HG03097 (cell line): ENCODE data around the gene PLS1.

ENCODE experiments used
- ATAC-seq: cut with Tn5 transposase; IDR thresholded peaks from one replicate; pipeline ENCODE4 v1.9.1; 2021; ENCODE audit not compliant: unreplicated experiment, low FRiP score

The PLS1 gene

DNA sequence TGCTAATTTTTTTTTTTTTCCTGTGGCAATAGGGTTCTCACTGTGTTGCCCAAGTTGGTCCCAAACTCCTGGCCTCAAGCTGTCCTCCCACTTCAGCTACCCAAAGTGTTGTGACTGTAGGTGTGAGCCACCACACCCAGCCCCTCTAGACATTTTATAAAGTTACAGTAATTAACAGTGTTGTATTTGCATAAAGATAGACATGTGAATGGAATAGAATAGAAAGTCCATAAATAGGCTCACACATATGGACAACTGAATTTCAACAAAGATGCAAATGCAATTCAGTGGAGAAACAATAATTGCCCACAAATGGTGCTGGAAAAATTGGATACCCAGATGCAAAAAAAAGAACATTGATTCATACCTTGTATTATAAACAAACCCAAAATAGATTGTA is 39.9 kb downstream of the PLS1 start:
- ATAC-seq: no peak

DNA sequence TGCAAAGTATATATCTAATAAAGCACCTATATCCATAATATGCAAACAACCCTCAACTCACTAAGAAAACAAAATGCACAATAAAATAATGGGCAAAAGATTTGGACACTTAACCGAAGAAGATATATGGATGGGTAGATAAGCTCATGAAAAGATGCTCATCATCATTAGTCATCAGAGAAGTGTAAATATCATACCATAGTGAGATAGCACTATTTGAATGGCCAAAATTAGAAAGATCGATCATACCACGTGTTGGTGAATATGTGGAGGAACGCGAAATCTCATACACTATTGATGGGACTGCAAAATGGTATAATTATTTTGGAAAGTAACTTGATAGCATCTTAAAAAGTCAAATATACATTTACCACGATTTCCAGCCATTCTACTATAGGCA is 40.5 kb downstream of the PLS1 start:
- no peak for ATAC-seq

DNA sequence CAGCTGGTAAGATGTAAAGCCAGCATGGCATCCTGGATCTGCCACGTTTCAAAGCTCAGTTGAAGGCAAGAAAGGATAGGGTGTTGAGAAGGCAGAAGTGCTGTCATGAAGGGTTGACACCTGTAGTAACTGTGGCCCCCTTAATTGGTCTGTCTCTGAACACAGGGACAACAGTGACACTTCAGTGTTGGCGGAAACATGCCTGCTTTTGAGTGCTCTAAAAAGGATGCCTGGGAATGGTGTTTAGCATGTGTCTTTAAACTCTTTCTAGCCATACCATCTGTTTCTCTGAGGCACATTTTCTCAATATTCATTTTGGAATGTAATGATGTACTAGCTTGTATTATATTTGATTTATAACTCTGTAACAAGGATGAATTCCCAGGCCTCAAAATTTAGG is 42.1 kb downstream of the PLS1 start:
- no peak for ATAC-seq

DNA sequence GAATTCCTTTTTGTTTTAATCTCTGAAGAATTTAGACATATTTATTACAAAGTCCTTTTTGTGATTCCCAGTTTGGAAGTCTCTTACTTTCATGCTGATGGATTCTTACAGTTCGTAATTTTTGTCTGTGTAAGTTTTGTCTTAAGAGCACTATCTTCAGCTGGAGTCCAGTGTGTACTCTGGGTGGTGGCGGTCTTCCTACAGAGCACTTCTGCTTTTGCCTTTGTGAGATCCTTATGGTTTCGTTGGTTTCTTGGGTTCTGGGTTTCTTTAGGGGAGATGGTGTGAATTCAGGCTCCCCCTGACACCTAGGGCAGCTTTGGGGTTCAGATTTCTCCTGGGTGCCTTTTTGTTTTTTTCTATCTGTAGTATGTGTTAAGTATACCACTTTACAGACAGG is 45.3 kb downstream of the PLS1 start:
- ATAC-seq: no peak

DNA sequence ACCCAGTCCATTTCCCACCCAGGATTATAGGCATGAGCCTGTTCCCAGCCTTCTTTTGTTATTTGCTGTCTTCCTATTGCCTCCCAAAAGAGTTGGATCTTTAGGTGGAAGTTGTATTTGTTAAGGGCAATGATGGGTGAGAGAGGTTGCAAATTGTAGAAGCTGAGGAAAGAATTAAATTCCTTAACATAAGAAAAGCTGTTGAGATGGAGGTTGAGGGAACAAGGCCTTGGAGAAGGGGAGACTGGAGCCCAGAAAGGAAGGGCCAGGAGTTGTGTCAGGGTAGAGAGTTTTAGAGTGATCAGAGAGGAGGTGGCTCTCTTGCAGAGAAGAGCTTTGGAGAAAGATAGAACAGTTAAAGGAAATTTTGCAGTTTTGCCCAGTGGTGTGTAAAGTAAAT is 46.8 kb downstream of the PLS1 start:
- ATAC-seq: no peak

DNA sequence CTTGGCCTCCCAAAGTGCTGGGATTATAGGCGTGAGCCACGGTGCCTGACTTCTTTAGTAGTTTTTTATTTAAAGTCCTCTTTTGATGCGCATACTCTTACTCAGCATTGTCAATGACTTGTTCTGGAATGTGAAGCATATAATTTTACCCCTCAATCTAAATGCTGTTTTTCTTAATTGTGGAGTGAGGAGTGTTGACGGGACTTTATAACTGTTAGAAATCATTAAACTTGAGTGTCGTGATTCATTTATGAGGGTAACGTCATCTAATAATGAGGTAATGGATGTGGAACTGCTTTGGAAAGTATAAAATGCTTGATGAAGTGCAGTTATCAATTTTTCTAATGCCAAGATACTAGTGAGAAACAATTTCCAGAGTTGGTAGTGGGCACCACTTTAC is 48.3 kb downstream of the PLS1 start:
- ATAC-seq: no peak

DNA sequence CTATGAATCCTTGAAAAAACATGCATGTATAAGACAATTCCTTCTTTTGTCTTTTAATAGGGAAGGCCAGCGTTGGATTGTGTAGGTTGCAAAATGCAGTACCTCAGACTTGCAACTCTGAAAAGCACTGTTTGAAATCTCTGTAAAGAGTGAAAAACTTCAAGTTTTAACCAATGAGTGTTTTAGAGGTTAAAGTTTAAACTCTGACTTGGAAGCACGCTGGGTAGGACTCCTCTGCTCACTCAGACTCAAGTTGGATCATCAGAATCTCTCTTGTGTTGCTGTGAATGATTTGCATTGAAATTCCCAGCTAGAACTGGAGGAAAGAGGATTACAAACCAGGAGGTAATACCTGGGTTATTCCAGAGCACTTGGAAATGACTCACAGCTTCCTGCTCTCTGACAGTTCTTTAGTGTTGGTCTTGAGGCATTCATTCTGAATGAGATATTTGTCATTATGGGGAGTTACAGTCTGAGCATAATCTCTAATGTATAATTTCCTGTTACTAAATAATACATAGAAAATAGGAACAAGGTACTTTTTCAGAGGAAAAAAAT is 49.1 kb downstream of the PLS1 start:
- no peak for ATAC-seq

GRCh38 chr3:142646020-142646785 is 50.0 kb downstream of the PLS1 start:
- no peak for ATAC-seq

DNA sequence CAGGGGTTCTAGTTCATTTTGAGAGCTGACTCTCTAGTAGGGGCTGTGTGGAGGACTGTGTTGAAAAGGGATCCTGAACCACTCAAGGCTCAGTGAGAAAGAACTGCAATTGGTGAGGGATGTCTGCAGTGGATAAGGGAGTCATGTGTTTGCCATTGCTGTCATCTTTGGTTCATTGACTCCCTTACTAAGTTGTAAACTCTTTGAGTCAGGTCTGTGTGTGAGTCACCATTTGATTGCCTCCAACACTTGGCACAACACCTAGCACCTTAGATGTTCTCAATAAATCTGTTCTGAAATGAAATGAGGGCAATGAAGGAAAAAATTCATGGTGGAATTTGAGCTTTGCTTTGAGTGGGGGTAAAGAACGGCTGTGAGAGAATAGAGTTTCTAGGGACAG is 51.7 kb downstream of the PLS1 start:
- ATAC-seq: no peak

DNA sequence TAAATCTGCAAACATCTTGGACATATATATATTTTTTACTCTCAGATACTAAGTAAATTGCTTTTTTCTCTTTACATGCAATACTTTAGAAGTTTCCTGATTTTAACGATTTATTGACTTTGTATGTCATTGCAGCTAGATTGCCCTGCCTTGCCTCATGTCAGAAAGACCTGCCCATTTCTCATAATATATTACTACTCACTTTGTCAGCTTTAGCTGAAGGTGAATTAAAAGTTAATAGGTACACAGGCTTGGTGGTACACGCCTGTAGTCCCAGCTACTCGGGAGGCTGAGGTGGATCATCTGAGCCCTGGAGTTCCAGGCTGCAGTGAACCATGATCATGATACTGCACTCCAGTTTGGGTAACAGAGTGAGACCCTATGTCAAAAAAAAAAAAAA is 52.8 kb downstream of the PLS1 start:
- no peak for ATAC-seq

DNA sequence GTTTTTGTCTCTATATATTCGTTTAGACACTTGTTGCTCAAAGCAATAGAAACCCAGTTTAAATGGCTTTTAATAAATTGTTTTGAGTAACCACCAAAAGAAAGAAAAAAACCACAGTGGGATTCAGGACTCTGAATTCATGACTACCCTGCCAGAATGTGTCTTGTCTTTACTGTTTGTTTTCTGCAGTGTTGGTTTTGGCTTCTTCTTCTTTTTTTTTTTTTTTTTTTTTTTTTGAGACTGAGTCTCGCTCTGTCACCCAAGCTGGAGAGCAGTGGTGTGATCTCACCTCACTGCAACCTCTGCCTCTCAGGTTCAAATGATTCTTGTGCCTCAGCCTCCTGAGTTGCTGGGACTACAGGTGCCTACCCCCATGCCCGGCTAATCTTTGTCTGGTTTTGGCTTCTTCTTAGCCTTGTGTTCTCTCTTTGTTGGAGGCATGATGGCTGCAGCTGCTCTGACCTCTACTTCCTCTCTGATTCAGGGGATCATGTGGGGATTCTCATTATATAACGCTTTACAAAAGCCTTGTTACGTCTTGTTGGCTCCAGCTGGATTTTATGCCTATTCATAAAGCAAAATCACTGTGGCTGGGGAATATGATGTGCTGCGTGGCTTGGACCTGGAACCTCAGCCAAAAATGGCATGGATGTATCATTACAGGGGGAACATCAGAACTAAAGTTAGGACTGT is 54.0 kb downstream of the PLS1 start:
- ATAC-seq: no peak

DNA sequence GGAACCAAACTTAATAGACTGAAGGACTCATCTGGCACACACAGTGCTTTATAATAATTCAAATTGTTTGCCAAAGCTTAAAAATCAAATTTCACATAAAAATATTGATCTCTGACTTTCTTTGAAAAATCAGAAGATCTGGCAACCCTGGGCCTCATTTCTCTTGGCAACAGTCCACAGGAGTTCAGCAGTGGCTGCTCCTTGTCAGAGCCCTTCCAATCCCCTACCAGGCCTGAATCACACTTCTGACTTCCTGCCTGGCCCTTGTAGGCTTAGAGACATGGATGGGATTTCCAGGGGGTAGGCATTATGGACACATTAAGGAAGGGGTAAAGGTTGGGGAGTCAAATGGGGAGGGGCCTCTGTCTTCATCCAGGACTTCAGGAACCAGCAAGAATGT is 55.5 kb downstream of the PLS1 start:
- no peak for ATAC-seq

DNA sequence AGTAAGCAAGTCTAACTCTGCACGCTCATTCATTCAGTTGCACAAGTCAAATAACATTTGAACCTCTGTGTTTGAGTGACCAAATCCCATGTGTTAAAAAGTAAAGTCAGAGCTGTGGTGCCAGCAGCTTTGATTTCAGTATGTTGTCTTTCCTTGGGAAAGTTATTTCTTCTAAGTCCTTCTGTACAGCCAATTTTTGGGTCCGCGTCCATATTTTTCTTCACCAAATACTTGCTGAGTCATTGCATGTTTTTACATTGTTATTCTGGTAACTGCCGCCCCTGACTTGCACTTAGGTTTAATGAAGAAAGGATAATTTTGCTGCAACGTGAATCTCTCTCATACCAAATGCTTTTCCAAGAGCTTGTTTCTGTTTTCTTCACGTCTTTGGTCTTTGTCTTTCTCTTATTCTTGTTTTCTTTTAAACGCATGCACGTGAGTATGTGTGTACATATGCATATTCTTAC is 56.7 kb downstream of the PLS1 start:
- ATAC-seq: no peak

DNA sequence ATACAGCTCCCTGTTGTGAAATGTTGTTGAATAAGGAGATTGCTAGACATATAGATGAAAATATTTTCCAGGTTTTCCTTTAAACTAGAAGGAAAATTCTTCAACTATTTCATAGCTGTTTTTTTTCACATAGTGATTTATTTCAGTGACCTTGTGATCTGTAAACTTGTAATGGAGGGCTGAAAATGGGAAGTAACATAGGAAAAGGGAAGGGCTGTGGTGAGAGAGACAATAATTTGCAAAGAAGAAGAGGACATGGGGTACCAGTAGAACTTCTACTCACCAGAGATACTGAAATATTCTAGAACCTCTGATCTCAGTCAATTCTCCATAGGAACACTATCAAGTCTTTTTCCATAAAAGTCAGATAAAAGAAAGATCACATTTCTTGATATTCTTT is 60.4 kb downstream of the PLS1 start:
- no peak for ATAC-seq

DNA sequence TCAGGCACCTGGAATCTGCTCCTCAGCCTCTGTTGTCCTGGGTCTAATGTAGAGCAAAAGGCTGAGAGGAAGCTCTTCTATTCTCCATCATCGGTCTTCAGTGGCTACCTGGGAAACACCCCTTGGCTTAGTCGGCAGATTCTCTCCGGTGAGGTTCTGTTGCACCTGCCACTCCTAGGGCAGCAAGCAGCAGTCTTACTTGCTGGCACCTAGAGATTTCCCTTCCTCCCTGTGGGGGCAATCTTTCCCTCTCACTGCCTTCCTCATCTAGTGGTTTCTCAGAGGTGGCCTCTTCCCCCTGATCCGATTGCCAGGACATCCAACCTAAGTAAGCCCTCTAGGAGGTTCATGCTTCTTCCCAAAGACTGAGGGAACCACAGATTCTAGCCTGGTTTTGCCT is 60.8 kb downstream of the PLS1 start:
- ATAC-seq: no peak

DNA sequence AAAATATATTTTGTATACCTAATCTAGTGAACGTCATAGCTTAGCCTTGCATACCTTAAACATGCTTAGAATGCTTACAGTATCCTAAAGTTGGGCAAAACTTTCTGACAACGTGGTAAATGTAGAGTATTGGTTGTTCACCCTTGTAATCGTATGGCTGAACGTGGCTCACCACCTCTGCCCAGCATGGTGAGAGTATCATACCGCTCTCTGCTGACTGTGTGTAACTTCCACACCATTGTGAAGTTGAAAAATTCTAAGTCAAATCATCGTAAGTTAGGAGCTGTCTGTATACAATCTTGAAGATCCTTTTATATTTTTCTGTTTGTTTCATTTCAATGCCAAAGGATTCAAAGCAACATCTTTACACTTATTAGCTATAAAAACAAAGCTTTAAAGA is 64.2 kb downstream of the PLS1 start:
- no peak for ATAC-seq

DNA sequence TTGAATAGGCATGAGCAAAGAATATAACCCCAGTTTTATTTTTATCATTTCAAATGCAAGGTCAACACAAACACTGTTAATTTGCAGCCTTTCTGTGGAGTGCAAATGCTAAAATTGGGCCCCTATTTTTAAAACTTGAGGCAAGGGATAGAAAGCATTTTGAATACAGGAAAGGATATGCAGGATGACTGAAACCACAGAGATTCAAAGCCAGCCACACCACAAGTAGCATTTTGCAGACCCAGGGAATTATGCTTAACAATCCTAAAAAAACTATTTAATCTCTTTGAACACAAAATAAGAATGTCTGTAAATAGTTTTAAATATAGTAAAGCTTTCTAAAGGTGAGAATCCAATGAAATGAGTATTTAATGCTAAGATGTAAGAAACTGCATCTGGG is 64.7 kb downstream of the PLS1 start:
- no peak for ATAC-seq

DNA sequence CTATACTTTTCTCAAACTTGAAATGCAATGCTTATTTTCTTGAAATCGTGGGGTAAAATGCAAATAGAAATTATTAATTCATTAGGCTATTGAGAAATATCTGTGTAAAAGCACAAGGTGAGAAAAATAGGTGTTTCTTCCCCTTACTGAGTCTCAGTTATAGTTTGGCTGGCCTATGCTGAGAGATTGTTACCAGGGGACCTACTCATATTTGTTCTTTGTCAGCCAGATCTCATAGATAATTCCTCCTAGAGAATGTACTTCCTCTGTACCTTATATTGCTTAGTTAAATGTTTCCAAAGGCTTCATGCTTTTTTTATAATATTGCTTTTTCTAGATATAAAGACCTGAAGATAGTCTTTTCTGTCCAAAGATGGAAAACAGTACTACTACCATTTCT is 67.7 kb downstream of the PLS1 start:
- ATAC-seq: no peak

DNA sequence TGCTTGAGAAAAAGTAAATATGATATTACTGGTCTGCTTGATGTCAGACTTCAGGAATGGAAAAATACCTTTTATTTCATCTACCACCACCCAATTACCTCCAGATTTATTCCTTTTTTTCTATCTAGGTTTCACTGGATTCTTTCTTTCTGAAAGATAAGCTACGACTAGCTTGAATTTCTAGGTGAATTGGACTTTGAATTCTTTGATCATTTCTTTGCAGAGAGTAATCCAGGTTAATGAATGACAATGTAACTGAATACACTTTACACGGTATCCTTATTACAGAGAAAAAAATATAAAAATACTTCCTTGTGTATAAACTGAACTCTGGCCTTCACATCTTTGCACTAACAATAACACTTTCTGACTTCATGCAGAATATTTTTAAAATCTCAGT is 68.1 kb downstream of the PLS1 start:
- ATAC-seq: no peak

- no peak for ATAC-seq
Observed at GRCh38 chr3:142664819-142665218, 68.6 kb downstream of the PLS1 start.

GRCh38 chr3:142670120-142670519 is 73.9 kb downstream of the PLS1 start:
- no peak for ATAC-seq

DNA sequence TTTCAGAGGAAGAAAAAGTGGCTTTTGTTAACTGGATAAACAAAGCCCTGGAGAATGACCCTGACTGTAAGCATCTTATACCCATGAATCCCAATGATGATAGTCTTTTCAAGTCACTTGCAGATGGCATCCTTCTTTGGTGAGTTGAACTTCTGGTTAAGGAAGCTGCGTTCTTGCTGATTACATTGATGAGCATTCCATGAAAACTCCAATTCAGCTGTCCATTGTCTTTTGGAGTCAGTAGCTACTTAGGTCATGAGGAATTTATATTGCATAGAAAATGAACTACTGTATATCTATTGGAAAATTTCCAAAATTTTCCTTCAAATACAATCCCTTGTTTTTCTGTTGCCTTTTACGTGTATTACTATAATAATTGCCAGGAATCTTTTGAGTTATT is 80.0 kb downstream of the PLS1 start:
- ATAC-seq: no peak
